Measurements from ENCODE around the gene NELL1.

NELL1 gene

GRCh38 chr11:20668844-20669819, at the start of gene NELL1:
Gene NELL1 (plus strand): TSS chr11:20669586.
- Histone ChIP-seq H3K27ac (ENCODE audit: low read depth, low read length) (no peak within 1 kb of the TSS), H3K9me3 (ENCODE audit: low read length) (no peaks in the 10 kb centered on the region), H3K9ac (ENCODE audit: low read length) (no peak within 1 kb of the TSS), H3K4me1 (ENCODE audit: insufficient read depth, low read length) (no peaks in the 10 kb centered on the region), H3K27me3 (ENCODE audit: control insufficient read depth in 1 of 2, insufficient read depth in 2 of 2, low read length in 2 of 2) (peaks cover 26 to 33% of the 10 kb centered on the region in 2 donors), H3K36me3 (ENCODE audit: insufficient read depth, low read length) (no peaks in the 10 kb centered on the region), H3K4me3 (ENCODE audit: low read depth in 1 of 2, low read length in 2 of 2) (no peak within 1 kb of the TSS)

- no peak overlapping the region for H3K27ac ChIP-seq (ENCODE audit: low read depth, low read length)
Measured at GRCh38 chr11:20620988-20621387, 48.4 kb upstream of the NELL1 start.

GRCh38 chr11:20621679-20622078, 47.7 kb upstream of the NELL1 start:
- Histone ChIP-seq H3K4me1 (ENCODE audit: insufficient read depth, low read length) (no peaks in the 10 kb centered on the region), H3K9me3 (ENCODE audit: low read length) (no peaks in the 10 kb centered on the region), H3K27ac (ENCODE audit: low read depth, low read length) (no peak overlapping the region), H3K9ac (ENCODE audit: low read length) (no peak overlapping the region), H3K4me3 (ENCODE audit: low read depth in 1 of 2, low read length in 2 of 2) (no peak overlapping the region), H3K36me3 (ENCODE audit: insufficient read depth, low read length) (no peaks in the 10 kb centered on the region), H3K27me3 (ENCODE audit: control insufficient read depth in 1 of 2, insufficient read depth in 2 of 2, low read length in 2 of 2) (no peaks in the 10 kb centered on the region)

More at GRCh38 chr11:20620988-20621387, 48.4 kb upstream of the NELL1 start:
- H3K4me1 ChIP-seq (ENCODE audit: insufficient read depth, low read length), result no peaks in the 10 kb centered on the region
- H3K9me3 ChIP-seq (ENCODE audit: low read length), result no peaks in the 10 kb centered on the region
- H3K9ac ChIP-seq (ENCODE audit: low read length), result no peak overlapping the region
- no peak overlapping the region for H3K4me3 ChIP-seq (ENCODE audit: low read depth in 1 of 2, low read length in 2 of 2)
- no peaks in the 10 kb centered on the region for H3K36me3 ChIP-seq (ENCODE audit: insufficient read depth, low read length)
- H3K27me3 ChIP-seq (ENCODE audit: control insufficient read depth in 1 of 2, insufficient read depth in 2 of 2, low read length in 2 of 2), result no peaks in the 10 kb centered on the region

GRCh38 chr11:20623252-20623651, 46.1 kb upstream of the NELL1 start:
- no peaks in the 10 kb centered on the region for H3K4me1 ChIP-seq (ENCODE audit: insufficient read depth, low read length)

GRCh38 chr11:20626279-20626678, 43.1 kb upstream of the NELL1 start:
- H3K4me3 ChIP-seq (ENCODE audit: low read depth in 1 of 2, low read length in 2 of 2), result no peak overlapping the region
- H3K9ac ChIP-seq (ENCODE audit: low read length), result no peak overlapping the region
- no peaks in the 10 kb centered on the region for H3K27me3 ChIP-seq (ENCODE audit: control insufficient read depth in 1 of 2, insufficient read depth in 2 of 2, low read length in 2 of 2)
- H3K27ac ChIP-seq (ENCODE audit: low read depth, low read length), result no peak overlapping the region
- H3K9me3 ChIP-seq (ENCODE audit: low read length), result no peaks in the 10 kb centered on the region
- H3K4me1 ChIP-seq (ENCODE audit: insufficient read depth, low read length), result no peaks in the 10 kb centered on the region
- no peaks in the 10 kb centered on the region for H3K36me3 ChIP-seq (ENCODE audit: insufficient read depth, low read length)

More at GRCh38 chr11:20623252-20623651, 46.1 kb upstream of the NELL1 start:
- no peak overlapping the region for H3K9ac ChIP-seq (ENCODE audit: low read length)
- H3K9me3 ChIP-seq (ENCODE audit: low read length), result no peaks in the 10 kb centered on the region
- H3K4me3 ChIP-seq (ENCODE audit: low read depth in 1 of 2, low read length in 2 of 2), result no peak overlapping the region
- H3K36me3 ChIP-seq (ENCODE audit: insufficient read depth, low read length), result no peaks in the 10 kb centered on the region
- H3K27ac ChIP-seq (ENCODE audit: low read depth, low read length), result no peak overlapping the region
- H3K27me3 ChIP-seq (ENCODE audit: control insufficient read depth in 1 of 2, insufficient read depth in 2 of 2, low read length in 2 of 2), result no peaks in the 10 kb centered on the region

GRCh38 chr11:20627026-20627425, 42.4 kb upstream of the NELL1 start:
- Histone ChIP-seq H3K9me3 (ENCODE audit: low read length) (no peaks in the 10 kb centered on the region), H3K4me3 (ENCODE audit: low read depth in 1 of 2, low read length in 2 of 2) (no peak overlapping the region), H3K36me3 (ENCODE audit: insufficient read depth, low read length) (no peaks in the 10 kb centered on the region), H3K4me1 (ENCODE audit: insufficient read depth, low read length) (no peaks in the 10 kb centered on the region), H3K9ac (ENCODE audit: low read length) (no peak overlapping the region), H3K27me3 (ENCODE audit: control insufficient read depth in 1 of 2, insufficient read depth in 2 of 2, low read length in 2 of 2) (no peaks in the 10 kb centered on the region), H3K27ac (ENCODE audit: low read depth, low read length) (no peak overlapping the region)

- H3K9me3 ChIP-seq (ENCODE audit: low read length), result no peaks in the 10 kb centered on the region
- H3K9ac ChIP-seq (ENCODE audit: low read length), result no peak overlapping the region
- no peak overlapping the region for H3K4me3 ChIP-seq (ENCODE audit: low read depth in 1 of 2, low read length in 2 of 2)
- H3K36me3 ChIP-seq (ENCODE audit: insufficient read depth, low read length), result no peaks in the 10 kb centered on the region
- no peaks in the 10 kb centered on the region for H3K4me1 ChIP-seq (ENCODE audit: insufficient read depth, low read length)
- no peak overlapping the region for H3K27ac ChIP-seq (ENCODE audit: low read depth, low read length)
- no peaks in the 10 kb centered on the region for H3K27me3 ChIP-seq (ENCODE audit: control insufficient read depth in 1 of 2, insufficient read depth in 2 of 2, low read length in 2 of 2)
Measured at GRCh38 chr11:20627701-20628100, 41.7 kb upstream of the NELL1 start.

GRCh38 chr11:20631519-20632168, 37.7 kb upstream of the NELL1 start:
- Histone ChIP-seq H3K9ac (ENCODE audit: low read length) (no peak overlapping the region), H3K27ac (ENCODE audit: low read depth, low read length) (no peak overlapping the region), H3K9me3 (ENCODE audit: low read length) (no peaks in the 10 kb centered on the region), H3K36me3 (ENCODE audit: insufficient read depth, low read length) (no peaks in the 10 kb centered on the region), H3K4me1 (ENCODE audit: insufficient read depth, low read length) (no peaks in the 10 kb centered on the region), H3K4me3 (ENCODE audit: low read depth in 1 of 2, low read length in 2 of 2) (no peak overlapping the region), H3K27me3 (ENCODE audit: control insufficient read depth in 1 of 2, insufficient read depth in 2 of 2, low read length in 2 of 2) (no peaks in the 10 kb centered on the region)

GRCh38 chr11:20632169-20632532, 37.2 kb upstream of the NELL1 start:
- no peaks in the 10 kb centered on the region for H3K36me3 ChIP-seq (ENCODE audit: insufficient read depth, low read length)
- H3K27ac ChIP-seq (ENCODE audit: low read depth, low read length), result no peak overlapping the region
- H3K4me3 ChIP-seq (ENCODE audit: low read depth in 1 of 2, low read length in 2 of 2), result no peak overlapping the region
- no peak overlapping the region for H3K9ac ChIP-seq (ENCODE audit: low read length)
- H3K4me1 ChIP-seq (ENCODE audit: insufficient read depth, low read length), result no peaks in the 10 kb centered on the region
- H3K27me3 ChIP-seq (ENCODE audit: control insufficient read depth in 1 of 2, insufficient read depth in 2 of 2, low read length in 2 of 2), result no peaks in the 10 kb centered on the region
- no peaks in the 10 kb centered on the region for H3K9me3 ChIP-seq (ENCODE audit: low read length)

GRCh38 chr11:20634044-20634443, 35.3 kb upstream of the NELL1 start:
- no peak overlapping the region for H3K27ac ChIP-seq (ENCODE audit: low read depth, low read length)
- H3K9me3 ChIP-seq (ENCODE audit: low read length), result no peaks in the 10 kb centered on the region
- no peak overlapping the region for H3K9ac ChIP-seq (ENCODE audit: low read length)
- no peaks in the 10 kb centered on the region for H3K27me3 ChIP-seq (ENCODE audit: control insufficient read depth in 1 of 2, insufficient read depth in 2 of 2, low read length in 2 of 2)
- H3K4me3 ChIP-seq (ENCODE audit: low read depth in 1 of 2, low read length in 2 of 2), result no peak overlapping the region
- no peaks in the 10 kb centered on the region for H3K4me1 ChIP-seq (ENCODE audit: insufficient read depth, low read length)
- no peaks in the 10 kb centered on the region for H3K36me3 ChIP-seq (ENCODE audit: insufficient read depth, low read length)

GRCh38 chr11:20634781-20635180, 34.6 kb upstream of the NELL1 start:
- Histone ChIP-seq H3K27me3 (ENCODE audit: control insufficient read depth in 1 of 2, insufficient read depth in 2 of 2, low read length in 2 of 2) (no peaks in the 10 kb centered on the region), H3K27ac (ENCODE audit: low read depth, low read length) (no peak overlapping the region), H3K4me1 (ENCODE audit: insufficient read depth, low read length) (no peaks in the 10 kb centered on the region), H3K9me3 (ENCODE audit: low read length) (no peaks in the 10 kb centered on the region), H3K4me3 (ENCODE audit: low read depth in 1 of 2, low read length in 2 of 2) (no peak overlapping the region), H3K9ac (ENCODE audit: low read length) (no peak overlapping the region), H3K36me3 (ENCODE audit: insufficient read depth, low read length) (no peaks in the 10 kb centered on the region)

Data from muscle layer of colon (tissue), 2 donors.